ENCODE results near the gene OGFOD3.

- no peak for TF ChIP-seq CTCF (IDR thresholded peaks at IDR 0.05)
- TF ChIP-seq POLR2A (IDR thresholded peaks at IDR 0.05), result no peak
- TF ChIP-seq POLR2AphosphoS5 (IDR thresholded peaks at IDR 0.05; ENCODE audit: insufficient read depth in 1 of 2, low read depth in 1 of 2), result no peak
Observed at GRCh38 chr17:82374626-82375331, 43.6 kb downstream of the OGFOD3 start.

Data from vagina (tissue), 2 donors.